Skin epidermis (tissue), 12 donors: Measurements from ENCODE around the gene MPHOSPH9.

Experiments used
- H3K27ac ChIP-seq, 21 experiments: fragments of 200-600 bp; sonication (generic) in 11 of 21; one replicate each; pipeline ENCODE4 v1.5.0; 2020; ENCODE audit warnings: mild to moderate bottlenecking in 3 of 21, inconsistent platforms in 2 of 21, moderate library complexity in 2 of 21
- H3K4me3 ChIP-seq, 7 experiments: fragments of 200-600 bp; sonication (generic) in 2 of 7; one replicate each; pipeline ENCODE4 v1.5.0; 2020; ENCODE audit warnings: inconsistent platforms in 2 of 7, mild to moderate bottlenecking in 2 of 7, moderate library complexity in 1 of 7

Gene MPHOSPH9, protein sequence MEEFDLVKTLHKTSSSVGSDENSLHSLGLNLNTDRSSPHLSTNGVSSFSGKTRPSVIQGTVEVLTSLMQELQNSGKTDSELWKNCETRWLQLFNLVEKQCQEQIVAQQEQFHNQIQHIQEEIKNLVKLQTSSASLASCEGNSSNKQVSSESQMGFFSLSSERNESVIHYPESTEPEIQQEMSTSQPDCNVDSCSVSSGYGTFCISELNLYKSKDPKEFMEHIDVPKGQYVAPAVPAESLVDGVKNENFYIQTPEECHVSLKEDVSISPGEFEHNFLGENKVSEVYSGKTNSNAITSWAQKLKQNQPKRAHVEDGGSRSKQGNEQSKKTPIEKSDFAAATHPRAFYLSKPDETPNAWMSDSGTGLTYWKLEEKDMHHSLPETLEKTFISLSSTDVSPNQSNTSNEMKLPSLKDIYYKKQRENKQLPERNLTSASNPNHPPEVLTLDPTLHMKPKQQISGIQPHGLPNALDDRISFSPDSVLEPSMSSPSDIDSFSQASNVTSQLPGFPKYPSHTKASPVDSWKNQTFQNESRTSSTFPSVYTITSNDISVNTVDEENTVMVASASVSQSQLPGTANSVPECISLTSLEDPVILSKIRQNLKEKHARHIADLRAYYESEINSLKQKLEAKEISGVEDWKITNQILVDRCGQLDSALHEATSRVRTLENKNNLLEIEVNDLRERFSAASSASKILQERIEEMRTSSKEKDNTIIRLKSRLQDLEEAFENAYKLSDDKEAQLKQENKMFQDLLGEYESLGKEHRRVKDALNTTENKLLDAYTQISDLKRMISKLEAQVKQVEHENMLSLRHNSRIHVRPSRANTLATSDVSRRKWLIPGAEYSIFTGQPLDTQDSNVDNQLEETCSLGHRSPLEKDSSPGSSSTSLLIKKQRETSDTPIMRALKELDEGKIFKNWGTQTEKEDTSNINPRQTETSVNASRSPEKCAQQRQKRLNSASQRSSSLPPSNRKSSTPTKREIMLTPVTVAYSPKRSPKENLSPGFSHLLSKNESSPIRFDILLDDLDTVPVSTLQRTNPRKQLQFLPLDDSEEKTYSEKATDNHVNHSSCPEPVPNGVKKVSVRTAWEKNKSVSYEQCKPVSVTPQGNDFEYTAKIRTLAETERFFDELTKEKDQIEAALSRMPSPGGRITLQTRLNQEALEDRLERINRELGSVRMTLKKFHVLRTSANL

DNA sequence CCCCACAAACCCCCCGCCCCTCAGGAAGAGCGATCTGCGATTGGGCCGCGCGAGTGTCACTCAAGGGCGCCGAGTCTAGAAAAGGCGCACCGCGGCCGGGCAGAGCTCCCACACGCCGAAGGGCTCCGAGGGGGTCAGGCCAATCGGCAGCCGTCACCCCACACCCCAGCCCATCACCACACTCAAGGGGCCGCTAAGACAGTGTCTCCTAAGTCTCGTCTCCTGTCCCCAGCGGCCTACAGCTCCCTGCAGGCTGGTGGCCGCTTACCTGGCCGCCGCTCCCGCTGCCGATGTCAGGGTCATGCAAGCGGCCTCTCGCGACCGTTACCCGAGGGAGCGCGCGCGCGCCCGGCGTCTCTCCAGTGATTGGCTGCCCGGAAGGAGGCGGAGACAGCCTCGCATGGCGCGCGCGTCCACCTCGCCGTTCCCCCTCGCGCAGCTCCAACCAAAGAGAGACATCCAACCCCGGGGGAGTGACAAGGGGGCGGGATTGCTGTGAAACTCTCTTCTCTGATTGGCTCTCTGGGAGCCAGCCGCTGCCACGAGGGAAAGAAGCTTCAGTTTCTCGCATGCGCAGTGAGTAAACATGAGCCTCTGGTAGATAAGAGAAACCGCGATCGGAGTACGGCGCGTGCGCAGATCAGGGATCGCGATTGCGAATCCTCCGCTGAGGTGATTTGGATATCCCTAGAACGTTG lies at the start of gene MPHOSPH9, which contains the start of gene MTRFR:
TSS of gene MPHOSPH9 (minus strand) at position 335 of the 698 bp plus-strand sequence. CDS start 2,777 bp downstream, outside the sequence.
TSS of gene MTRFR (plus strand) at position 630 of the 698 bp plus-strand sequence. CDS start 20,239 bp downstream, outside the sequence.
- H3K4me3 ChIP-seq: peak within 1 kb of the TSS; percentile 60 to 96 (median 77)
- H3K27ac ChIP-seq: peak within 1 kb of the TSS; percentile 52 to 92 (median 86)

DNA sequence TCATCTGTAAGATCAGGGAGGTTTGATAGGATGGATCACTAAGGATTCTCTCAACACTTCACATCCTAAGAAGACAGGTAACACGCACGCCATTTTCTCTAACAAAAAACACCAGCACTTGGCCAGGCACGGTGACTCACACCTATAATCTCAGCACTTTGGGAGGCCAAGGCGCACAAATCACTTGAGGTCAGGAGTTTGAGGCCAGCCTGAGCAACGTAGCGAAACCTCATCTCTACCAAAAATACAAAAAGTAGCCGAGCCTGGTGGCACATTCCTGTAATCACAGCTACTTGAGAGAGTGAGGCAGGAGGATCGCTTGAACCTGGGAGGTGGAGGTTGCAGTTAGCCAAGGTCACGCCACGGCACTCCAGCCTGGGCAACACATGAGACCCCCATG lies 49.2 kb upstream of the MPHOSPH9 start:
- no peak overlapping the region for H3K27ac ChIP-seq
- no peak overlapping the region for H3K4me3 ChIP-seq

DNA sequence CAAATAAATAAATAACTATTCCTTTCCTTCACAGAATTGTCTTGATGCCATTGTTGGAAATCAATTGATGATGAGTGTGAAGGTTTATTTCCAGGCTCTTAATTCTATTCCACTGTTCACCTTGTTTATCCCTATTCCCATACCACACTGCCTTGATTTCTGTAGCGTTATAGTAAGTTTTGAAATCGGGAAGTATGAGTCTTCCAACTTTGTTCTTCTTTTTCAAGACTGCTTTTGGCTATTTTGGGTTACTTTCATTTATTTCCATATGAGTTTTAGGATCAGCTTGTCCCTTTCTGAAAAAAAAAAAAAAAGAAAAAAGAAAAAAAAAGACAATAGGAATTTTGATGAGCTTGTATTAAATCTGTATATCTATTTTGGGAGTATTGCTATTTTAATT lies 48.0 kb upstream of the MPHOSPH9 start:
- no peak overlapping the region for H3K27ac ChIP-seq
- H3K4me3 ChIP-seq: no peak overlapping the region

DNA sequence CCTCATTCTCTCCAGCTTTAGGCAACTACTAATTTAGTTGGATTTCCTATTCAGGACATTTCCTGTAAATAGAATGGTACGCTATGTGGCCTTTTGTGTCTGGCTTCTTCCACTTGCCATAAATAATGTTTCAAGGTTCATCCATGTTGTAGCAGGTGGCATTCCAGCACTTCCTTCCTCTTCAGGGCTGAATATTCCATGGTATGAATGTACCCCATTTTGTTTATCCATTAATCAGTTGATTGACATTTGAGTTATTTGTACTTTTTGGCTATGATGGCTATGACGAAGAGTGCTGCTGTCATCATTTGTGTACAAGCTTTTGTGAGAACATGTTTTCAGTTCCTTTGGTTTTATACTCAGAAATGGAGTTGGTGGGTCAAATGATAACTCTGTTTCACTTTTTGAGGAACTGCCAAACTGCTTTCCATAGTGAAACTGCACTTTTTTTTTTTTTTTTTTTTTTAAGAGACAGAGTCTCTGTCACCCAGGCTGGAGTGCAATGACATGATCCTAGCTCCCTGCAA lies 45.2 kb upstream of the MPHOSPH9 start:
- Histone ChIP-seq H3K4me3 (no peak overlapping the region), H3K27ac (peak overlapping the region in 1 of 21 experiments; percentile 18)

DNA sequence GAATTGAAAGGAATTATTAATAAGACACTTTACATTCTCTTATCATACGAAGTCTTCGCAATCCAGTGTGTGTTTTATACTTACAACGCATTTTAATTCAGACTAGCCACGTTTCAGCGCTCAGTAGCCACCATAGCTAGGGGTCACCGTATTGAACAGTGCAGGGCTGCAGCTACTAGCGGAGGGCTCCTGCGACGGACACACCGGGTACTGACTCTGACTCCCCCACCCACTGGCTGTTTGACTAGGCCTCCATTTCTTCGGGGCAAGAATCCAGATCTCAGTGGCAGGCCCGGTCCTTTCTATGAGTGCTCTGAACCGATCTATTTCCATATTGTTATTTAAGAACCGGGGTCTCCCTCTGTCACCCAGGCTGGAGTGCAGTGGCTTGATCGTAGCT lies 40.2 kb upstream of the MPHOSPH9 start:
- H3K4me3 ChIP-seq: no peak overlapping the region
- H3K27ac ChIP-seq: no peak overlapping the region

DNA sequence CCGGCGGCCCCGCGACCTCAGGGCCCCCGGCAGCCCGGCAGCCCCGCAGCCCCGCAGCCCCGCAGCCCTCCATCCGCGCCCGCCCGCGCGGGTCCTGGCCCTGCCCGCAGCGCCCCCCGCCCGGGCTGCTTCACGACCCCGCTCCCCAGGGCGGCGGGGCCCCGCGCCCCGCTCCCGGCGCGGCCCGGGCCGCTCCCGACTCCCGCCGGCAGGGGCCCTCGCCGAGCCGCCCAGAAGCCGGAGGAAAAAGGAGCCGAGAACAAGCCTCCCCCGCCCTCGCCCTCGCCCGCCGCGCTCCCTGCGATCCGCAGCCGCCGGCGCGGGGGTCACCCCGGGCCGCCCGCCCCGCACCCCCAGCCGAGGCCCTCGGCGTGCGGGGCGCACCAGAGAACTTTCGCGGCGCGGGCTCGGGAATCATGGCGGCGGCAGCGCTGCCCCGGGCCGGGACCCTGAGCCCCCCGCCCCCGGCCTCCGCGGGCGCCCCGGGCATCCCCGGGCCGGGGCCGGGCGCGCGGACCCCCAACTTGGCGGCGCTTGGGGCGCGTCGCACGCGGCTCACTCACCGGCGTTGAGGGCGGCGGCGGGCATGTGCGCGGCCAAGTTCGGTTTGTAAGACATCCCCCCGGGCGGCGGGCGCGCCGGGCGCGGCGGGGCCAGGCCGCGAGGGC lies 38.2 kb upstream of the MPHOSPH9 start:
- peak overlapping the region; percentile 50 to 81 (median 63) for H3K4me3 ChIP-seq
- peak overlapping the region; percentile 46 to 92 (median 80) for H3K27ac ChIP-seq

DNA sequence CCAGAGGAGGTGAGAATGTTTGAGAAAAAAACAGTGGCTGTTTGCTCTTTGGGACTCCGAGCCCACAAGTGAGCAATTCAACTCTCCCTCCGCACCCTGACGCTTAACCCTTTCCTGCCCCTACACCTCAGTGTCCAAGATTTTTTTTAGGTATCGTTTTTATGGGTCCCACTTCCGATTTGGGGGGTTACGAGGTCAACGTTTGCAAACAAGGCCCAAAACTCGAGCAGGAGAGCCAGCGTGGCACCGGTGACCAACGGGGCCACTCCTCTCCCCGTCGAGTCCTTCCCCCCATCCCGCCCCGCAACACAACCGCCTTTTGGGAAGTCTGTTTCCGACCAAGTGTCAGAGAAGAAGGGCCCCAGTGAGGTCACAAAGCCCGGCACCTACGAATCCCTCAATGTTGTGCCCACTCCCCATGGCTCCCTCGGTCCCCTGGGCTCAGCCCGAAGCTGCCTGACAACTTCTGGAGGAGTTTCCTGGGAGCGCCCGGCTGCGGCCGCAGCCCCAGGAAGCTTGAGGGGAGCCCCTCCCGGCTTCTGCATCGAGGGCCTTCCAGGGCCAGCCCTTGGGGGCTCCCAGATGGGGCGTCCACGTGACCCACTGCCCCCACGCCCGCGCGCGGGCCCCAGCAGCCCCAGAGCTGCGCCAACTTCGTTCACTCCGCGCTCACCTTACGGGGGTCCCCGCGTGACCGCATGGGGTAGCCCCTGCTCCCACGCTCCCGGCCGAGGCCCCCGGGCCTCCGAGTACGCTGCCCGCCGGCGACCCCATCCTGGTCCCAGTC lies 37.5 kb upstream of the MPHOSPH9 start:
- H3K4me3 ChIP-seq: peak overlapping the region; percentile 50 to 81 (median 63)
- H3K27ac ChIP-seq: peak overlapping the region; percentile 14 to 92 (median 80)

DNA sequence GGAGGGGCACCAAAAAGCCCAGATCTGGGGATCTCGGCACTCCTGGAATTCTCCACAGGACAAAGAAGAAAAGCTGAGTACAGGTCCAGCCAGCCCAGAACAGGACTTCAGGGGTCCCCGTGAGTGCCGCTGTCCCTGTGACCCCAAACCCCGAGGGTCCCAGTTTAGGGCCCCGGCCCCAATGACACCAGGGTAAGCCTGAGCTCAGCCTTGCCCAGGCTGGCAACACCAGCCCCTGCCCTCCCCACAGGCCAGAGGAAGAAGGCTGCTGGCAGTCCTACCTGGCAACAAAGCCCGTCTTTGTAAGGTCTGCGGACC lies 36.9 kb upstream of the MPHOSPH9 start:
- H3K27ac ChIP-seq: peak overlapping the region; percentile 14 to 92 (median 80)
- H3K4me3 ChIP-seq: peak overlapping the region; percentile 50 to 81 (median 63)

DNA sequence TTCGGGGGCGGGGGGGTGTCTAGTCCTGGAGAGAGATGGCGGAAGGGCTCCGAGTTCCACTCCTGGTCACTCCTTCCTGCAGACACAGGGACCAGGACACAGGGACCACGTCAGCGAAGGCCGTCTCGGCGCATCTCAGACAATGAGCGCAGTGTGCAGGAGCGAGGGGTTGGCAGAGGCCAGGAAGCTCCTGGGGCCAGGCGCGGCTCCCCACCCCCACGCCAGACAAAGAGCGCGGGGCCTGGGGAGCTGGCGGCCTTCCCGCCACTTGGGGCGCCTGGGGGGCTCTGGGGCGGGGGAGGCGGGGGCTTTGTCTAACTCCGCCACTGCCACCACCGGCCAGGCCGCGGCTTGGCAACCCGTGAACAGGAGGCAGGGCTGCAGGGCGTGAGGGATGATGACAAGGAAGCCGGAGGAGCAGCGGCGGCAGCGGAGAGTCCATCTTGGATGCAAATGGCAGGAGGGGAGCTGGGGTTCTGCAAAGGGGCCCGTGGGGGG lies 36.5 kb upstream of the MPHOSPH9 start:
- H3K4me3 ChIP-seq: peak overlapping the region; percentile 50 to 81 (median 63)
- peak overlapping the region in 20 of 21 experiments; percentile 51 to 92 (median 80) for H3K27ac ChIP-seq

DNA sequence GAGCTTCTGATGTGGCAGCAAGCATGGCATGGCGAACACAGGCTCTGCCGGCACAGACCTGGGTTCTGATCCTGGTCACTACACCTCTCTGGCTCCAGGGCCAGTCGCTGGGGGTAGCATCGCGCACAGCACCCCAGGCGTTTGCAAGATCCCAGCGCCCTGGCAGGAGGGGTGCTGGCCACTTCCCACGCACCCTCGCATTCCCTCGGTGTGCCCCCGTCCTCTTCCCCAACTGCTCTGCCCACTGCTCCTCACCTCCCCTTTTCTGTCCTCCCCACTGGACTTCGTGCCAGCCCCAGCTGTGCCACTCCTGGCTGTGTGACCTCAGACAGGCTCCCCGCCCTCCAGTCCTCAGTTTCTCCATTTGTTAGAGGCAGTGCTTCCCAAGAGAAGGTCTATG lies 35.9 kb upstream of the MPHOSPH9 start:
- peak overlapping the region in 2 of 7 experiments; percentile 63 to 81 for H3K4me3 ChIP-seq
- H3K27ac ChIP-seq: peak overlapping the region in 19 of 21 experiments; percentile 51 to 91 (median 80)

DNA sequence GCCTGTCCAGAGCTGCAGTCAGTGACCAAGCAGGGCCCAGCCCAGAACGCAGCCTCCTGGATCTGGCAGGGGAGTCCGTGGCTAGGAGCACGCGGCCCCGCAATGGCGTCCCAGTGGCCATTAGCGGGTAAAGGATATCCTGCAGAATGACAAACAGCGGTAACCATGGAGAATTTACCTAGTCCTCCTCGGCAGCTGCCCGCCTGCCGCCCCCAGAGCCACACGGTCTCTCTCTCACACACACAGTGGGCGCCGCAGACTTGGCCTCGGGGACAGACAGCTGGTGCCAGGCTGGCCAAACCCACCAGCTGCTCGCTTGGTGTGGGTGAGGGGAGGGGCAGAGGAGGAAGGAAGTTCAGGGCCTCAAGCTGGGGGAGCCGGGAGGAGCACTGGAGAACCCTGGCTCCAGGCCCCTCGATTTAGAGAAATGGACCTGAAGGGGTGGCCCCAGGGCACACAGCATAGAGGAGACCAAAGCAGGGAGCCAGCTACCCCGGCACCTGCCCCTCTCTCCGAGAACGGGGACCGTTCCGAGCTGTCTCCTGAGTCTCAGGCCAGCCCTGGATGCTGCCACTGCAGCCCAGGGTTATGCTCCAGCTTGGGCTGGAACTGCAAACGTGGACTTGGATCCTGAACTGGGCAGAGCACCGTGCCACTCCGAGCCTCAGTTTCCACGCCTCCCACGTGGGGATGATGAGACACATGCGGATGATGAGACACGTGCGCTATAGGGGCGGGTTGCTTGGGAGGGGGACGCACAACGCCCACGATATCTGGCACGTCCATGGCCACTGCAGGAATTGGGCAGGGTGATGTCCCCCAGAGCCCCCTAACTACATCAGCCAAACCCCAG lies 35.3 kb upstream of the MPHOSPH9 start:
- peak overlapping the region in 13 of 21 experiments; percentile 51 to 90 (median 80) for H3K27ac ChIP-seq
- H3K4me3 ChIP-seq: peak overlapping the region in 1 of 7 experiments; percentile 0

DNA sequence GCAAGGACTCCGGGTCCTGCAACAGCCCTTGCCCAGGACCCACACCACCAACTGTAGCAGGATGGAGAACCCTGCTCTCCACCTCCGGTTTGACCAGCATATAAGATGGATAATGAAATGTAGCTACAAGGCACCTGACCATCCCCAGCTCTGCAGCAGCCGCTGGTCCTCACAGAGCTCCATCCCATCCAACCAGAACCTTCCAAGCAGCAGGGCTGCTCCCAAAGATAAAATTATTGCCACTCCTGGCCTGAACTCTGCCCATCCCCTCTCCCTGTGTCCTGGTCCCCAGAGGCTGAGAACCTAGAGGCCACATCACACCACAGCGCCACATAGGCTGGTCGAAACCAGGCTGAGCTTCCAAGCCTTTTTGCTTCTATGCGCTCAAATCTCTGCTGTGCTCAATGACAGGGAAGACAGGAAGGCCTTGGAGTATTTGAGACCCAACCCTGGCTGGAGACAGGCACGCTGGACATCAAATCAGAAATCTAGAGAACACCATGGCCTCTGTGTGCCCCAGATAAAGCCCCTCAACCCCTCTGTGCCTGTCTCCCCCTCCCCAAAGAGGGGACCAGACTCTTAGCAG lies 34.5 kb upstream of the MPHOSPH9 start:
- no peak overlapping the region for H3K4me3 ChIP-seq

DNA sequence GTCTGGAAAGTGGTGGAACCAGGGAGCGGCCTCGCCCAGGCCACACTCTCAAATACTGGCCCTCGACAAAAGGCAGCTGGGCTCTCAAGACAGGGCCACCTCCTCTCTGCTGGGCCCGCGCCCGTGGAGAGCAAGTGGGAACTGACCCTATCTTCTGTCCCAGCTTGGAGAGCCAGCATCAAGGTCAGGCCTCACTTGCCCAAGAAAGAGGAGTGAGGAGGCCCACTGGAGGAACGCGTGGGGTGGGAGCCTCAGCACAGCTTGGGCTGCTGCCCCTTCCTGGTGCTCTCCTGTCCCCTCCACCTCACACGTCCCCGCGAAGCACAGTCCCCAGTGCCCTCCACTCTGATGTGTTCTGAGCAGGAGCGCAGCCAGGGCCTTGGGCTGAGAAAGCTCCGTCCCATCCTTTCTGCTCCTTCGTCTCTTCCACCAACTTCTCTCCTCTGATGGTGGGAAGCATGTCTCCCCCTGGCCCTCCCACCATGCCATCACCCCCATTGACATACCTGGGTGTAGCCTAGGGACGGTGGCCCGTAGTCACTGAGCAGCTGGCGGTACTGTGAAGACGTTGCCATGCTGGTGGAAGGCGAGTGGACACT lies 33.8 kb upstream of the MPHOSPH9 start:
- Histone ChIP-seq H3K27ac (no peak overlapping the region), H3K4me3 (no peak overlapping the region)

More for the DNA sequence above, 34.5 kb upstream of the MPHOSPH9 start:
- peak overlapping the region in 9 of 21 experiments; percentile 6 to 90 (median 63) for H3K27ac ChIP-seq

DNA sequence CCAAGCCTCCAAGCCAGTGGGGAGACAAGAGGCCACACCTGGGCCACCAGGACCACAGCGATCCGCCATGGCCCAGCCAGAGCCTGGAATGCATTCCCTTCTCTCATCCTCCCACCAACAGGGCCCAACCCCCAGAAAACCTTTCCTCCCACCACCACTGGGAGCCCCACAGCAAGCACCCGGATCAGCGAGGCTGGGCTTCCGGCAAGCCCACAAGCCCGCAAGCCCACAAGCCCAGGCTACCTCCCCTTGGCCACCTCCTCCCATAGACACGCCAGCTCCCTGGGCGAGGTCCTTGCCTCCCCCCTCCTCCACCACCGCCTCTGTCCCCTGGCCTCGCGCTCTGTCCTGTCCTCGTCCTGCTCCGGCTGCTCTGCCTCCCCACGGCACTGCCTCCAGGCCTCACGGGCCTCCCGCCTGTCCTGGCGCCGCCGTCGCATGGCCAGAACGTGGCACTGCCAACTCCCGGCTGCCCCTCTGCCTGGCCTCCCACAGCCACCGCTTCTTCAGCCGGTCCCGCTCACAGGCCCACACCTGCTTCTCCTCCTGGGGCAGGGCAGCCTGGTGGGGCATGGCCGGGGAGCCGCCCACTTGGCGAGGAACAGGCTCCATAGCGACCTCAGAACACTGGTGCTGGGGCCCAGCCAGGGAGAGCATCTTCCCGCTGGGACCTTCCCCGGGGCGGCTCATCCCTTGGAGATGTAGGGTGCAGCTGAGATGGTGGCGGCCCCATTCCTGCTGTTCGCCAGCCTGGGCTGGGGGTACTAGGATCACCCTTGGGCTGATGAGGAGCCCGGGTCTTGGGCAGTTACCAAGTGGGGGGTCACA lies 33.1 kb upstream of the MPHOSPH9 start:
- Histone ChIP-seq H3K27ac (peak overlapping the region in 3 of 21 experiments; percentile 11 to 44 (median 14)), H3K4me3 (no peak overlapping the region)

DNA sequence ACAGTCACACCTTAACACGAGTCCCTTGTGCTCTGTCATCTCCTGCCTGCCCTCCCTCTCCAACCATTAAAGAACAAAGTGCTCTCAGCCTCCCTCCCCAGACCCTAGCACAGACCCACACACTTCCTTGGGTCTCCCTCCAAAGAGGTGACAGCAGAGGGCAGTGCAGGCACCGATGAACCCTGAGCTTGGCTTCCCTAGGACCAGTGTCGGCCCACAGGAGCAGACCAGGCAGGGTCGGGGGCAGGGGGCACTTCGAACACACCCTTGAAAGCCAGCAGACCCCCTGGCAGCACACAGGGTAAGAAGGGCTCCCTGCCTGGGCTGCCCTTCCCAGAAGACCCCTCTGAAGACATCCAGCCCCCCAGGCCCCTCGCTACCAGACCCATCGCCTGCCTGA lies 31.7 kb upstream of the MPHOSPH9 start:
- H3K27ac ChIP-seq: no peak overlapping the region
- H3K4me3 ChIP-seq: no peak overlapping the region
